Activated effector memory CD4-positive, alpha-beta T cell treated with Interleukin-2 at 50 U/mL for 16 hours (primary cell): ENCODE results near the gene CACNA1C.

ENCODE experiments used
- DNase-seq: peaks from one replicate; pipeline ENCODE4 v3.0.0-alpha.2; 2020

Gene CACNA1C

GRCh38 chr12:2286461-2287131 is 233.8 kb downstream of the CACNA1C start:
- DNase-seq, result no peak

GRCh38 chr12:2287151-2287550 is 234.4 kb downstream of the CACNA1C start:
- no peak for DNase-seq

- no peak for DNase-seq
These were observed 234.8 kb downstream of the CACNA1C start for GRCh38 chr12:2287589-2287988.

DNA sequence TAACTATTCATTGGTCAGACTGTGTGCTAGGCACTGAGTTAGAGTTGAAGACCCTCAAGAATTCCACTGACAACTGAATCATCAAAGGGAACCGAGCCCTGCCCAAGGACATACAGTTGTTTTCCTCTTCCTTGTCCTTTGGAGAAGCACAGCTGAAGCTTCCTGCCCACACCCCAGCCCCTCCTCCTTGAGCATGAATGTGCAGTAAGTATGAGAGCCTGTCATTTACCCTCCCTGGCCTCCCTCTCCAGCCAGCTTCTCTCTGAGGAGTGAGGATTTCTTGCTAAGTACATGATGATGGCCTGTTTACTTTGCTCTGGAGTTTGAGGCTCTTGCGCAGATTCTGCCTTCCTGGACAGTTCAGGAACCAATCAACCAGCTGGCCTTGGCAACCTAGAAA is 235.2 kb downstream of the CACNA1C start:
- DNase-seq, result no peak

DNA sequence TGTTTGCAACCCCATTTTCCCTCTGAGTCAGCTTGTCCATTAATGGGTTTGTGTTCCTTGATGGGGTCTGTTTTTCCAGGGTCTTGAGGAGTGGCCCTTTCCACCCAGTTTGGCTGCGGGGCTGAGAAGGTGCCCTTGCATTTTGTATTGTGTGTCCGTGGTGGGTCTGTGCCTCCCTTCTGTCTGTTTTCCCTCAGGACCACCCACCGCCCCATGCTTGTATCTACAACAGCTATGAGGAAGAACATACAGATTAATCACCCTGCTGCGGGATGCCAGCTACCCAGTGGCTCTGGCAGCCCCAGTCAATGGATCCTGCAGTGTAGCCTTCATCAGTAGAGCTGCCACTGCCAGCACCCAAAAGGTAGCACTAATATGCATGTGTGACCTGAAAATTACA is 235.7 kb downstream of the CACNA1C start:
- DNase-seq, result no peak

DNA sequence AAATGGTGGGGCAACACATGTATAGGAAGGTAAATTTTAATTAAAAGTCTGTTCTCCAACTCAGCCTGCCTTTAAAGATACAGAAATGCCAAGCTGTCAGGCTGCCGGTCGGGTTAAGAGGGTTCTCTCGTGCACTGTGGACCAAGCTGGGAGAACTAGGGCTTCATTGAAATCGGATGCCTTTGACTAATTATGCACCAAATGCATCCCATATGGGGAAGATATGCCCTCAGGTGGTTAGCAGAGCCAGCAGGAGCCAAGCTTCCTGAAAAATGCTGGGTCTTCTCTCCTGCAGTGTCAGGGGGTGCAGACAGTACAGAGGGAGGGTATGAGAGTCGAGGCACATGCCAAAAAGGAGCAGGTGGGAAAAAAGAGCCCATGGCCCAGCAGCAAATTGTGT is 236.1 kb downstream of the CACNA1C start:
- DNase-seq, result no peak

GRCh38 chr12:2289525-2289924 is 236.7 kb downstream of the CACNA1C start:
- DNase-seq, result no peak

- DNase-seq, result no peak
These were observed 237.3 kb downstream of the CACNA1C start for GRCh38 chr12:2290091-2290490.

- DNase-seq, result no peak
These were observed 237.8 kb downstream of the CACNA1C start for GRCh38 chr12:2290516-2291065.

- DNase-seq, result no peak
These were observed 238.5 kb downstream of the CACNA1C start for GRCh38 chr12:2291182-2291832.

DNA sequence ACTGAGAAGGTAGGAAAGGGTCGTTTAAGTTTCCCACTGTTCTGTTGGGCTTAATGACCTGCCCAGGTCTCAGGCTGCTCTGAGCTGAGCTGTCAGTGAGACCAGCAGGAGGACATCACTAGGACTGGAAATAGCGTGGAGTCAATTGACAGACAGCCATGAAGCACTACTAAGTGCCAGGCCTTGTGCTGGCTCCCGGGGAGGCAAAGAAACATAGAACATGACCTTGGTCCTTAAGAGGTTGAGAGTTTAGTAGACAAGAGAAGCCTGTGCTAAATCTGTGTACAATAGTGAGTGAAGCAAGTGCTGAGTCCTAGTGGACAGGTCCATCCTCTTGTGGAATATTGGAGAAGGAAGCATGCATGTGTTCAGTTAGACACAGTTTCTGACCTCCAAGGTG is 239.2 kb downstream of the CACNA1C start:
- DNase-seq, result no peak

DNA sequence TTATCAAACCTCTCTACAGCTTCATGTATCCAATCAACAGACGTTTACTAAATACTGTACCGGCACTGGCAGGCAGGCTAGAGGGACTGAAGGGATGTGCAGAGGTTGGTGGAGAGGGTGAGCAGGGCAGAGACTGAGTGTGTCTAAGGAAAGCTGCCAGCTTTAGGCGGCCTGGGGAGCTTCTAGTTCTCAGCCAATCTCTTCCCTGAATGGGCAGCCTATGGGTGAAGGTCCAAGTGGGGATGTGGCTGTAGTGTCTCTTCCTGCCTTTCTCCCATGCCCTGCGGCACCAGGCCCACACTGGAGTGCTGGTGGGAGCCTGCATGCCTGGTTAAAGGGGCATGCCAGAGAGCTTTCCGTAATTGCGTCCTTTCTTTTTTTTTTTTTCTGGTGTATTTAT is 239.8 kb downstream of the CACNA1C start:
- no peak for DNase-seq

DNA sequence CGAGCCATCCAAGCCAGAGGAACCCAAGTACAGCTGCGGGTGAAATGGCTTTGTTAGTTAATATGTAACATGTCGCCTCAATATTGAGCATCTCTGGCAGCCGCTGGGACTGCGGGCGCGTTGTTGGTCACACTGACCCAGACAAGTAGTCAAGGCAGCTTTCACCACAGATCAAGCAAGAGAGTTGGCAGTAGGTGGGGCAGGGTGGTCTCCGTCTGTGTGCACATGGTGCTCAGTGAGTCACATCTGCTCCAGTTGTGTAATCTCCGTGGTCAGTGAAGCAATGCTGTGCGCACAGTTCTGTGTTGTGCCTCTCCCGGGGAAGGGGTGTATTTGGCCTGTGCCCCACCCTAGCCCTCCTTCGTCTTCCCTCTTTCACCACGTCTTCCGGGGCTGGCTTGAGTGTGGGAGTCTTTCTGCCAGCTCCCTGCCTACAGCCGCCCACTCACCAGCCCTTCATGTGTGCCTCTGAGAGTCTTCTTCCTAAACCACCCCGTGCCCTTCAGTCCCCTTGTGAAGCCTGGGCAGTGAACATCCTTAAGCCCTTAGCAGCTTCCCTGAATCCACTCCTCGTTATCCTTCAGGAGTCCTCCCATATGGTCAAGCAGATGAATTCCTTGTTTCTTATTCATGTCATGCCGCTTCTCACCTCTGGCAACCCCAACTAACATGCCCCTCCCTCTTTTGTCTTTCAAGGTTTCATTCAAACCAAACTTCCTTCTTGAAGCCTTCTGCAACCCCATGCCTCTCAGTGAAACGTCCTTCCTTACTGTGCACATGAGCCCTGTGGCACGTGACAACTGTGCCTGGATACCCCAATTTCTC is 242.1 kb downstream of the CACNA1C start:
- no peak for DNase-seq

DNA sequence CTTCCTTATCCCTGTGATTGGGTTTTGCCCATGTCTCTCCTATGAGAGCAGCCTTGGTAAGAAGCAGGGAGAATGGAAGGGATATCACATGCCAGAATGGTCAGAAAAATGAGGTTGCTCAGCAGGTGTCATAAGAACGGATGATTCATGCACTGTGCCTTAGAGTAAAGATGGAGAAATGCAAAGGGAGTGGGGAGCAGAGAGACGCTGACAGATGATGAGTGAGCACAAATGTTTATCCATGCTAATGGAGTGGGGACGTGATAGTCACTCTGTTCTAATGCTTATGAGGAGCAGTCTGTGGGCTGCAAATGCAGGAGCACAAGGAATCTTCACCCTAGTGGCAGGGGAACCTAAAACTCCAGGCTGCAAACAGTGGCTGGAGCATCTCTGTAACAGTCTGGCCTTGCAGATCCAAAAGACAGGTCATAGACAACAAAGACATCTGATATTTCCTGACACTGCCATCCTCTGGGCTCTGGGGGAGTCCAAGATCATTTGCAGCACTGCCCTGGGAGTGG is 243.2 kb downstream of the CACNA1C start:
- DNase-seq, result no peak

DNA sequence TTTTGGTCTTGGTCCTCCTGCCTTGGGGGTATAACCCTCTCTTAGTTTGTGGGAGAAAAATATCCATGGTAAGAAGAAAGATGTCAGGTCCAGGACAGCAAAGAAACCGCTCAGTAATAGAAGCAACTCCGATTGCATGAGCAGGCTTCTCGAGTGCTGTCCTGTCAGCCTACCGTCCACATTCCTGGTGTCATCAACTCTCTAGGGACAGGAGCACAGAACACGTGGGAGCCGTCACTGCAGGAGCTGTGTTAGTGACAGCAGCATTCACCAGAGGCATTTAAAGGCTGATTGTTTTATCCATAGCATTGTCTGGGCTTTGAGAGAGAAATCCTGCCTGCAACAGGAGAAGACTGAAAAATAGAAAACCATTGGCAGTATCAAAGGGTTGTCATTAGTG is 244.2 kb downstream of the CACNA1C start:
- DNase-seq, result no peak

DNA sequence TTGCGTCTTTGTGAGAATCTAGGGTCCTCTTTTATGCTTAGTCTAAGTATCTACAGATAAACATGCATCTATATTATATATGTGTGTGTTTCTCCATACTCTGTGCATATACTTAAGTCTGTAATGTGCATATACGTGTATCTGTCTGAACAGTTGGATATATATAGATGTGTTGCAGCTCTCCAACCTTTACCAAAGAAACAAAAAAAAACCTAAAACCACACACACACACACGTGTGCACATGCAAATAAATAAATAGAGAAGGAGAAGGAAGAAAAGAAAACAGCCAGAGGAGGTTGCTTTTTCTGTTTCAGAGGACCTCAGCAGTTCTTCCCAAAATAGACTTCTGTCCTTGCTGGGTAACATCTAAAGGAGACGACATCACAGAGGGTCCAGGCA is 244.9 kb downstream of the CACNA1C start:
- DNase-seq, result no peak

- no peak for DNase-seq
These were observed 245.9 kb downstream of the CACNA1C start for GRCh38 chr12:2298556-2299200.

- no peak for DNase-seq
These were observed 246.4 kb downstream of the CACNA1C start for GRCh38 chr12:2299206-2299605.

DNA sequence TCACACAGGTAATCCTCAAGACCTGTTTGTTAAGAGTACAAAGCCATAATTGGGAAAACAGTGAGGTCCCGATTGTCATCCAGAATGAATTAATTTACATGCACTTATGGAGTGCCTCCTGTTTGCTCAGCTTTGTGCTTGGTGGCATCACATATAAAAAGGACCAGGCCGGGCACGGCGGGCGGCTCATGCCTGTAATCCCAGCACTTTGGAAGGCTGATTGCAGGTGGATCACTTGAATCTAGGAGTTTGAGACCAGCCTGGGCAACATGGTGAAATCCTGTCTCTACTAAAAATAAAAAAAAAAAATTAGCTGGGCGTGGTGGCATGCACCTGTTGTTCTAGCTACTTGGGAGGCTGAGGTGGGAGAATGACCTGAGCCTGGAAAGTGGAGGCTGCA is 247.4 kb downstream of the CACNA1C start:
- no peak for DNase-seq

- no peak for DNase-seq
These were observed 248.1 kb downstream of the CACNA1C start for GRCh38 chr12:2300886-2301285.

GRCh38 chr12:2301531-2302461 is 249.0 kb downstream of the CACNA1C start:
- DNase-seq, result no peak
